GM18868 (cell line): ENCODE data around the gene SMIM35.
"Not testable (repeated sequence)": the region's sequence is repeated elsewhere in the genome, so short reads cannot be mapped to it uniquely, and the experiment has no call there.

ENCODE experiments used
- ATAC-seq: cut with Tn5 transposase; IDR thresholded peaks from one replicate; pipeline ENCODE4 v1.9.1; 2021; ENCODE audit warnings: mild to moderate bottlenecking, moderate library complexity; ENCODE audit not compliant: unreplicated experiment

Gene SMIM35

DNA sequence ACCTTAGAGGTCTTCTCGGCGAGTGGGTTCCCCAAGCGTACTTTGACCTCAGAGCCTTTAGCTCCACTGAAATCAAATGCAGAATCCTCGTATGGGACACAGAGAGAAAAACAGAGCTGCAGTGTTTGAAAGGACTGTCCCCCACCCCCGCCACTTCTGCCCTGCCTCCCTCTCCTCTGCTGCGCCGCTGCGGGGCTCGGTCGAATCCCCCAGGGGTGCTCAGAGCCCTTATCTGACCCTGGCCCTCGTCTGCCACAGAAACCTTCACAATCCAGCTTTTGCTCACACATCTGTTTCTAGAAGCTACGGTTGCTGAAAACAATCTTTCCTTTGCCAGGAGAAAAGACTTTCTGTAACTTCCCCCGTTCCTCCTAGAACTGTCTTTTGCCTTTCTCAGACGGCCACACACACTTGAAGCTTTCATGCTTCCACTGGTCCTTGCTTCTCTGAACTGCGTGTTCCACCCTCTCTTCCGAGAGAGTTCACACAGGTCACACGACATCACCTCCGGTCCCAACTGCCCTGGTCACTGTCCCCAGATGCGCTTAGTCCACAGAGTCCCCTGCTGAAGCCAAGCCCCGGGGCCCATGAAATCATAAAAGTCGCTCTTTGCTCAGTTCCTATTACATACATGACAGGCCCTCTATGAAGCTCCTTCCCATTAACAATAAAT is 3.7 kb downstream of the SMIM35 start:
- ATAC-seq: no peak

DNA sequence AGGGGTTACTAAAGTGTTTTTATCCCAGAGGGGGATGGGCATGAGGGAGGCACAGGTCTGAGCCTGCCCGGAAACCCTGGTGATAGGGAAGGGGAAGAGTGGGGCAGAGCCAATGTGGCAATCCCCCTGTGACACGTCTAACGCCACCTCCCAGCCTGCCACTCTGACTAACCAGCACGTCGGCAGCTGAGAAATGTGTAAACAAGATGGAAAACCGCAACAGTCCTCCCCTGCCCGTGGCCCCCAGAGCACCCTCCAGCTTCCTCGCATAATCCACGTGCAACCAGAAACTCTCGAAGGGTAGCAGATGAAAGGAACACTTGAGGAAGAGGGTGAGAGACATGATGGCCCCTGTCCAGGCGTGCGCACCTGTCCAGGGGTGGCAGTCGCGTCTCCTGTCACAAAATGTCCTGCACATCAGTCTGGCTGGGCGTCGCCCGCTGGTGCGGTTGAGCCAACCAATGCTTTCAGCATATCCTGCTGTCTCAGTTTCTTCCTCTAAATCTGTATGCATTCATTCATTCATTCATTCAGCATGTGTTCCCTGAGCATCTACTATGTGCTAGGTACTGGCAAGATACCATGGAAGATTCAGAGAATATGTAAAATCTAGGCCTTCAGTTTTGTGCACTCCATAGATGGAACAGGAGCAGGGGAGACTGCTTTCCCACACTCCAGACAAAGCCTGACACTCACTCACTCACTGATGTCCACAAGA is 5.4 kb downstream of the SMIM35 start:
- no peak for ATAC-seq

DNA sequence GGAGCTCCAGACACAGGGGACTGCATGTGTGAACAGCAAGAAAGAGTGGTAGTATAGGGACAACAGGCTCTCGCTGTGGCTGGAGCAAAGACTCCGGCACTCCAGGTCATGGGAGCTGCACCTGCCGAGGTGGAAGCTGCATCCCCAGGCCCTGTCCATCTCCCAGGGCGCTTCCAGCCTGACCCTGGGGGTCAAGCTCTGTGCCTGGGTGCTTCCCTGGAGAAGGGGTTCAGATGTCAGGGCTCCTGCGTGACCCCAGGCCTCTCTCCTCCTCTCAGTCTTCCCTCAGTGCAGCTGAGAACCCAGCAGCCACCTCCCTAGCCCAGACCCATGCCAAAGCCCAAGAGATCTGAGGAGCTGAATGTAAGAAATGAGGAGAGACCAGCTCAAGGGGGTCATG is 6.5 kb downstream of the SMIM35 start:
- no peak for ATAC-seq

DNA sequence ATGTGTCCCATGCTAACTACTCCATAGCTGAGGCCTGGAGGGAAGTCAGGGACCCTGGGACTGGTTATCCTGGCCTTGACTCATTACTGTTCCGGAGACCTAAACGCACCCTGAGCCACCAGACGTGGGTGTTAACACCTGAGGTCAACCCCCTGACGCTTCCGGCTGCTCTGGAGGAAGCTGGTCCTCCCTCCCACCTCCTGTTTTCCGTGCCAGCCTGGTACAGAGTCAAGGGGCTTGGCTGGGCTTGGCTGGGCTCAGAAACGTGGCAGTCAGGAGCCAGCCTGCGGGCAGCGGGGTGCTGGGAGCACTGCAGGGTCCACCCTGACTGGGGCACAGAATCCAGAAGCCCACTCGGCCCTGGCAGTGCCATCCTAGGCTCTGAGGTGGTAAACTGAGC is 7.3 kb downstream of the SMIM35 start:
- no peak for ATAC-seq

DNA sequence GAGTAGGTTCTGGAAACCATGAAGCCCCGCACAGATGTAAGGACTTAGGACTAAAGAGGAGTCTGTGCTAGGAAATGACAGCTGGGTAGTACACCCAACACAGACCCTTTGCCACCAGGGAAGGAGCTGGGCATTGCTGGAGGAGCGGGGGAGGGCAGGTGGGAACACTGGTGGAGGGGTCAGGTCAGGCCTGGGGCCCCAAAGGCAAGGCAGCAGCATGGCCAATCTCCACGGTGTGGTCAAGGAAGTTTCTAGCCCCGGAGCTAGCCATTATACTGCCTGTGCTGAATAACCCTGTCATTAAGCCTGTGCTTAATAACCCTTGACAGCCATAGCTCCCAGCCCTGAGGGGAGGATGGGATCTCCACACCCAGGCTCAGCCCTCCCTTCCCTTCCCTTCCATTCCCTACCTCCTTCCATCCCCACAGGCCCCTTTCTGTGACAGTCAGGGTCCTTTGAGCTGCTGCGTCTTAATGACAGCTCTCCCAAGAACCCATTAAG is 7.8 kb downstream of the SMIM35 start:
- ATAC-seq: no peak

DNA sequence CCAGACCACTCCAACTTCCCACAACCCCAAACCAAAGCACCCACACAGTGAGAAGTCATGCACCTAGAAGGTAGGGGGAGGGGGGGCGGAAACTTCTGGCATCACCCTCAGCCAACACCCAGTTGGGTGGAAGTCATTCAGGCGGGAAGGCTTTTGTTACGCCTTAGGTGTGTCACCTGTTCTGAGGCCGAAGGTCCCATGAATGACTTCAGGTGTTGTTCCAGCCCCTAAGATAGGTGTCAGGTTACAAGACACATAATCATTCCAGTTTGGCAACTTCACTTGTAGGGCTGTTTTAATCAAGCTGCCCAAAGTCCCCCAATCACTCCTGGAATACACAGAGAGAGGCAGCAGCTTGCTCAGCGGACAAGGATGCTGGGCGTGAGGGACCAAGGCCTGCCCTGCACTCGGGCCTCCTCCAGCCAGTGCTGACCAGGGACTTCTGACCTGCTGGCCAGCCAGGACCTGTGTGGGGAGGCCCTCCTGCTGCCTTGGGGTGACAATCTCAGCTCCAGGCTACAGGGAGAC is 9.9 kb downstream of the SMIM35 start, which contains the start of gene TMPRSS4:
Gene TMPRSS4, plus strand, starts transcription at position 325 of the 528 bp plus-strand sequence. CDS start 225 bp downstream, outside the sequence.
- no peak for ATAC-seq

DNA sequence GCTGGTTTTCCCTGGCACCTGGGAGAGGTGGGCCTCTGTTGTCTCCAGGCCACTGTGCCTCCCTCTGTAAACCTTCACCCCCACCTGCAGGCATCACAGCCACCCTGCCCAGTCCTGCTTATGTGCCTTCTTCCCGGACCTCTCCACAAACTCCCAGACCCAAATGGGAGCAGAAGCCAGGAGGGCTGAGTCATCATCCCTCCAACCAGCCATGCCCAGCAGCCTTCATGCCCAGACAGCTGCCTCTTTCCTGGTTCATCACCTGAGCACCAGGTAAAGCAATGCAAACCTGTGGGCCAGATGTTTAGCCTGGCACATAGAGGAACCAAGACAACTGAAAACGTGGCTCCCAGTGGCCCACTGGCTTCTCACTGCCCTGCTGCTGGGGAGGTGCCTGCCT is 12.0 kb downstream of the SMIM35 start:
- ATAC-seq: no peak

DNA sequence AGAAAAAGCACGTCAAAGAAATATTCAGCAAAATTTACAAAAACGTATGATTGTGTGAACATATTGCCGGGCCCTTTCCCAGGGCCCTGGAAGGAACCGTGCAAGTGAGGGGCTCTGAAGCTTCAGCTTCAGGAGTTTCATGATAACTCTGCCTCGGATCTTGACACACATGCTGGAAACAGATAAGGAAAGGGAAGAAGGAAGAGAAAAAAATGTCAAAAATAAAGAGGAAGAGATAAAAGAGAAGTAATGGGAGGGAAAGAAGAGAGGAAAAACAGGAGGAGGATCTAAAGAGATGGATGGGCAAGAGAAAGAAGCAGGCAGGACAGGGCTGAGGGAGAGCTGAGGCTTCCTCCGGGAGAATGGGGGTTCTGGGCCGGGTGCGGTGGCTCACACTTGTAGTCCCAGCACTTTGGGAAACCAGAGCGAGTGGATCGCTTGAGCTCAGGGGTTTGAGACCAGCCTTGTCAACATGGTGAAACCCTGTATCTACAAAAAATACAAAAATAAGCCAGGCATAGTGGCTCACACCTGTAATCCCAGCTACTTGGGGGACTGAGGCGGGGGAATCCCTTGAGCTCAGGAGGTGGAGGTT is 12.6 kb downstream of the SMIM35 start:
- ATAC-seq: no peak

DNA sequence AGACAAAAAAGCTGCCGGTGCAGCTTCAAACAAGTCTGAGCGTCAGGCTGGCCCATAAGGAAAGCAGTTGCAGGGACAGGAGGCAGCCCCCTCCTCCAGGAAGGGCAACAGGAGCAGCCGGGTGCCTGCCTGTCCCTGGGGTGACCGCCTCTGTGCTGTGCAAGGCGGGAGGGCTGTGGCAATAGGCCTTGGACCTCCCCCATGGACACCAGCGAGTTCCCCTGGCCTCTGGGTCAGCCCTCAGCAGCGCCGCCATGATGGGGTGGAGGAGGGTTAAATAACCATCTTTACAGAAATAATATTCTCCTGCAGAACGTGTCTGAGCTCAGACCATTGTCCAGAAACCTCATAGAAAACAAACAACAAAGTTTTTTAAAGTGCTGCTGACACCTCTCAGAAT is 13.2 kb downstream of the SMIM35 start:
- no peak for ATAC-seq

DNA sequence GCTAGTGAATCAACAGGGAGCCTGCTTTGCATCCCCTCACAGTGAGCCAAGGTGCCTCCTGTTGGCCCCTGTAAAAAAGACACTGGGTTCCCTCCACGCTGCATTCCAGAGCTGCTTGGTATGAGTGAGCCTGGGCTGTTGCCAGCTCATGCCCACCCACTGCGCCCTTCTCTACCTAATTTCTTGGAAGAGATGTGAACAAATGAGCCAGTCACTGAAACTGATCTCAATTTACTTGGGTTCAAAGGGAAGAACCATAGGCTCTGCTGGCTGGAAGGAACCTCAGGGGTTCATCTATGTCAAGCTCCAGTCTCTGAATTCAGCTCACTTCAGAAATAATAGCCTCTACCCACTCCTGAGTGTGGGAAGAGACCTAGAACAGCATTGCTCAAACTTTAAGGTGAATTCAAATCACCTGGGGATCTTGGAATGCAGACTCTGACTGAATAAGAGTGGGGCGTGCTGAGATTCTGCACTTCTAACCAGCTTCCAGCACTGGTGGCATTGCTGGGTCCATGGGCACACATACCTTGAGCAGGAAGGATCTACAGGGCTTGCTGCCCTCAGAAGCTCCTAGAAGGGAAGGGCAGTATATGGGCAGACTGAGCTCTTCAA is 15.2 kb downstream of the SMIM35 start:
- ATAC-seq: no peak

DNA sequence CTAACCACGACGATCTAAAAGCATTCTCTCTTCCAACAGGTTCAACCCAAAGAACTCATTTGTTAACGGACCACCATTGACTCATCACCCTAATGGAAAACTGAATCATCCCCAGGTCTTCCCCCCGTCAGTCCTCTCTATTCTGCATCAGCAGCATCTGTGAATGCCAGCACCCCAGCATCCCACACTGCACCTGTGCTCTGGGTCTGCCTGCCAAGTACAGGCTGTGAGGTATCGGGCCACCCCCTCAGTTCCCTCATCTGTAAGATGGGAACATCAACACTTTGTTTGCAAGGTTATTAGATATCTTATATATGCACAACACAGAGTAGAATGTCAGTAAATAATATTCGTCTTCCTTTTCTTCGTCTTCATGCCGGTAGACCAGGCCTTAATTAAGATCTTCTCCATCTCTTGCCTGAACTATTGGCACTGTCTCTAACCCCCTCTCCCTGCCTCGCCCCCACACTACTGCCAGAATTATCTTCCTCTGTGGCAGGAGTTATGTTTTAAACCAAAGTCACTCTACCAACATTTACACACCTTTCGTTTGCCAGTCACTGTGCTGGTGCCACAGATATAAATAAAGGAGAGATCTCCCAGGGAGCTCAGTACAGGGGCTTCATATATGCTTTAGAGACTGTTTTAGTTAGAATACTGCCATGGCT is 17.7 kb downstream of the SMIM35 start:
- no peak for ATAC-seq

DNA sequence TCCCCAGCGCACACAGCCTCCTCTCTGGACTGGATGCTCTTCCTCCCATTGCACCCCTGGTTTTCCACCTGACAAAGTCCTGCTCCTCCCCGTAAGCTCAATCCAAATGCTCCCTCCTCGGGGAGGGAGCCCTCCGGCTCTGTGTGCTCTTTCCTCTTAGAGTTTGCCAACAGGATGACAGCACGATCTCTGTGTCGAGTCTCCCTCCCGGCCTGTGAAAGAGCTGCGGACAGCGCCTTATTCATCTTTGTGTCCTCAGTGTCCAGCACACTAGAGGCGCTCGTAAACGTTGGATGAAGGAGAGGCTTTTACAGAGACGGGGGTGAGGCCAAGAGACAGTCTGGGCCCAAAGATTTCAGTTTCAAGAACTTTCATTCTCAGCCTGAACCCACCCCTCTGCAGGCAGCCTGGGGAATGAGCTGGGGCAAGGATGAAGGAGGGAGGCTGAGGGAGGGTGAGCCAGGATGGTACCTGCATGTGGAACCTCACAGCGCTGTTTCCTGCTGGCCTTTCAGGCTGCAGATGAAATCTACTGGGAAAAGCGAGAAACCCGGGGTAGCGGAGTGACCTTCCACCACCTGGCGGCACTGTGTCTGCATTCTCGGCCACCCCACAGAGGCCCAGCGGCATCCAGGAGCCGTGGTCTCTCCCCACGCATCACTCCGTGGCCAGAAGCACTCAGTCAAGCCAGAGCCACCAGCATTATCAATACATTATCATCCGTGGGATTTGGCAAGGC is 18.4 kb downstream of the SMIM35 start:
- no peak for ATAC-seq

DNA sequence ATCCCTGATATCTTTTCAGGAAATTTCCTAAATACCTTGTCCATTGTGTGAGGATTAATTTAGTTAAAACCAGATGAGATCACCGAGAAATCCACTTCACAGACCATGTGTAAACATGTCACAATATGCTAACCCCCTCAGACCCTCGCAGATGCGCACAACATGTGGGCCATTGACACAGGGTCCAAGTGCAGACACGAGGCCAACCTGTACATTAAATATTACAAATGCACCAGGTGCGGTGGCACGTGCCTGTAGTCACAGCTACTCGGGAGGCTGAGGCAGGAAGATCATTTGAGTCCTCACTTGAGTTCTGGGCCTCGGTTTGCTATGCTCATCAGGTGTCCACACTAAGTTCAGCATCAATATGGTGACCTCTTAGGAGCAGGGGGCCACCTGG is 19.8 kb downstream of the SMIM35 start:
- no peak for ATAC-seq

DNA sequence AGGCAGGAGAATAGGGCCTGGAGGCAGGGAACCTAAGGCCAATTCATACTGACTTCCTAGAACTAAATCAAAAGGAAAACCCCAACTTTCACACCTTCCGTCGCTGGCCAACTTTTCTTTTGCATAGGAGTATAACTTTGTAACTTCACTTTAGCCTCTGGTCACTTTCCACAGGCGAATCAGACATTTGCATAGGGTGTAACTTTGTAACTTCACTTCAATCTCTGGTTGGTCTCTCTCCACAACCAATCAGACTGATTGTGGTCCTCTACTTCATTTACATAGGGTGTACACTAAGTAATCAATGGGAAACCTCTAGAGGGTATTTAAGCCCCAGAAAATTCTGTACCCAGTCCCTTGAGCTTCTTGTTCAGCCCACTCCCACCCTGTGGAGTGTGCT is 21.4 kb downstream of the SMIM35 start:
- ATAC-seq: no peak

DNA sequence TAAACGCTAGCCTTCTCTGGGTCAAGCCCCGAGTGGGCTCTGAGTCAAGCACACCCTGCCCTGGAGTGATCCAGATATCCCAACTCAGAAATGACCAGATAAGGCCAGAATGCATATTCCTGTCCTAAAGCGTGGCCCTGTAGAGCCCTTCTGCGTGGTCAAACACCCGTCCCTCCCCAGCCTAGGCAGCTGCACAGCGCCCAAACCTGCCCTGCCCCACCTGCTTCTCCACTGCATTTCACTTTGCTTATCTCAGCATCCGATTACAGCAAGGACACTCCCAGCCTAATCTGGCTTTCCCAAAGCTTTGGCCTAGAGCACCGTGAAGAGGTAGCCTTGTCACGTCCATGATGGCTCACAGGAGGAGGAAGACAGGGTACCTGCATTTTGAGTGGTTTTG is 21.8 kb downstream of the SMIM35 start:
- no peak for ATAC-seq

DNA sequence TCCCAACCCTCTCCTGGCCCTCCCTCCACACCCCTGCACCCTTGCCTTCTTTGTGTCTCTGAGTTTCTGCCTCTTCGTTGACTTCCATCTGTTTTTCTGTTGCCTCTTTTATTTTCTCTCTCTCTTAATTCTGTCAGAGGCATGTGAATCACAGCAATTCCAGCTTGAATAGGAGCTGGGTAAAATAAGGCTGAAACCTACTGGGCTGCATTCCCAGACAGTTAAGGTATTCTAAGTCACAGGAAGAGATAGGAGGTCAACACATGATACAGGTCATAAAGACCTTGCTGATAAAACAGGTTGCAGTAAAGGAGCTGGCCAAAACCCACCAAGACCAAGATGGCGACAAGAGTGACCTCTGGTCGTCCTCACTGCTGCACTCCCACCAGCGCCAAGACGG is 24.1 kb downstream of the SMIM35 start:
- ATAC-seq: not testable (repeated sequence)

DNA sequence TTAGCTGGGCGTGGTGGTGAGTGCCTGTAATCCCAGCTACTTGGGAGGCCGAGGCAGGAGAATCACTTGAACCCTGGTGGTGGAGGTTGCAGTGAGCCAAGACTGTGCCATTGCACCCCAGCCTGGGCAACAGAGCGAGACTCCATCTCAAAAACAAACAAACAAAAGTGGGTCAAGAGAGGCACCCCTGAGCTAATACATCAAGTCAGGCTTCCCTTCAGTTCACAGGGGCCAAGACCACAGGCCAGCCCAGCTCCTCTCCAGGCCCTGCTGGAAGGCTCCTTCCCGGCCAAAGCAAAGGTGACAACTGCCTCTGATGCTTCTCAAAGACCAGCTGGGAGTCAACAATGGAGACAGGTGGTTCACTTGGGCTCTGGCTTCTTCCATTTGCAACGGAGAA is 24.6 kb downstream of the SMIM35 start:
- ATAC-seq: not testable (repeated sequence)

DNA sequence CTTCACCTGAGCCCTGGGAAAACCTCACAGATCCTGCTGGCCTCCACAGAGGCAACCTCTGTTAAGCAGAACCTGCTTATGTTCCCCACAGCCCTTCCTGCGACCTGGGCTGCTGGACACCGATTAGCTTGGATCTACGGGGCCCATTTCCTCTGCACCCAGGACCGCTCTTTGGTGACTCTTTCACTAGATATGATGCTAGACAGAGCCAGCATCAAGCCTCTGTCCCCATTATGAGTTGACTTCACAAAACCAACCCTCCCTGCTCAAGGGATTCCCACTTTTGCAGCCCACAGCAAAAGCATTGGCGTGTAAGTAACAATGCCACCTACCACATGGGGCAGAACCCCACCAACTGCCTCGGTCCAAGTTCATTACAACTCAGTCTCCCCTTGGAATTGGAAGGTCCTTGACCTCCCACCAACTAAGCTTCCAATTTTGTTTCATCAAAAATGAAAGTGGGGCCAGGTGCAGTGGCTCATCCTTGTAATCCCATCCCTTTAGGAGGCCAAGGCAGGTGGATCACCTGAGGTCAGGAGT is 25.1 kb downstream of the SMIM35 start:
- ATAC-seq: no peak

DNA sequence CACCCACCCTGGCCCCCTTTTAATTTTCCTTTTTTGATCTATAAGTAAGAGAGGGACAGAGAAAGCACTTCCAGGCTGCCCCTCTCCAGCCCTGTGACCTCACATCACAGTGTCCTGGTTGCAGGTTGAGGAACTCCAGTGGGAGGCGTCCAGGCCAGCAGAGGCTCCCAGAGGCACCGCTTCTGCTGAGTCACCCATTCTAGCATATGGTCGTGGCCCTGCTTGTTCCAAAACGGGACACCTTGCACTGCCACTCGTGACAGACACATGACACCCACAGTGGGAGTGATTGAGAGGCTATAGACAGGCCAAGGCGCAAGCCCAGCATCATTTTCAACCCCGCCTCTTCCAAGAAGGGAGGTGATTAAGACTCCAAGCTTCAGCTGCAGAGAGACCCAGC is 25.9 kb downstream of the SMIM35 start:
- no peak for ATAC-seq
